H1 (cell line): ENCODE measurements around the gene CAPG.

Experiments
- EZH2 ChIP-seq: fragments of 200-600 bp; sonication (generic); IDR thresholded peaks from 2 replicates; pipeline ENCODE4 v1.7.1; 2012; ENCODE audit warnings: low read depth, mild to moderate bottlenecking, moderate library complexity, low read length, inconsistent platforms; ENCODE audit not compliant: severe bottlenecking
- TF ChIP-seq, protein P1 (sequence below), 3 experiments: IDR thresholded peaks; 1 replicate in 2 of 3; 2 replicates in 1 of 3; pipeline versions ENCODE4 v1.5.1 to v1.6.1; 2011; ENCODE audit warnings: low read length in 3 of 3, mild to moderate bottlenecking in 3 of 3, inconsistent platforms in 2 of 3, low read depth in 1 of 3, moderate library complexity in 1 of 3; ENCODE audit not compliant: insufficient read depth in 1 of 3; ENCODE audit errors: control extremely low read depth in 1 of 3
- TF ChIP-seq, protein P2 (sequence below): IDR thresholded peaks from 2 replicates; pipeline ENCODE4 v1.6.1; 2011; ENCODE audit warnings: low read depth, mild to moderate bottlenecking, low read length; ENCODE audit not compliant: insufficient read depth

DNA sequence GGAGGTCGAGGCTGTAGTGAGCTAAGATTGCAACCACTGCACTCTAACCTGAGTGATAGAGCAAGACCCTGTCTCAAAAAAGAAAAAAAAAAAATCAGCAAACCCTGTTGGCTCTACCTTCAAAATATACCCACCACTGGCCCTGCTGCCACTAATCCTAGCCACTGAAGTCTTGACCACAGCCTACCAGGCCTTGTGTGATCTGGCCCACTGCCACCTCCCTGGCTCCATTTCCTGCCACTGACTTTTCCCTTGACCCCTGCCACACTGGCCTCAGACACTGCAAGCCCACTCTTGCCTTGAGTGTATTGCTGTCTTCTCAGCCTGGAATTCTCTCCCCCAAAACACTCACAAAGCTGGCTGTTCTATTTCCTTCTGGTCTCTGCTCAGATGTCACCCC, 42.1 kb upstream of the CAPG start:
- TF ChIP-seq EZH2: no peak
- TF ChIP-seq, protein P1, sequence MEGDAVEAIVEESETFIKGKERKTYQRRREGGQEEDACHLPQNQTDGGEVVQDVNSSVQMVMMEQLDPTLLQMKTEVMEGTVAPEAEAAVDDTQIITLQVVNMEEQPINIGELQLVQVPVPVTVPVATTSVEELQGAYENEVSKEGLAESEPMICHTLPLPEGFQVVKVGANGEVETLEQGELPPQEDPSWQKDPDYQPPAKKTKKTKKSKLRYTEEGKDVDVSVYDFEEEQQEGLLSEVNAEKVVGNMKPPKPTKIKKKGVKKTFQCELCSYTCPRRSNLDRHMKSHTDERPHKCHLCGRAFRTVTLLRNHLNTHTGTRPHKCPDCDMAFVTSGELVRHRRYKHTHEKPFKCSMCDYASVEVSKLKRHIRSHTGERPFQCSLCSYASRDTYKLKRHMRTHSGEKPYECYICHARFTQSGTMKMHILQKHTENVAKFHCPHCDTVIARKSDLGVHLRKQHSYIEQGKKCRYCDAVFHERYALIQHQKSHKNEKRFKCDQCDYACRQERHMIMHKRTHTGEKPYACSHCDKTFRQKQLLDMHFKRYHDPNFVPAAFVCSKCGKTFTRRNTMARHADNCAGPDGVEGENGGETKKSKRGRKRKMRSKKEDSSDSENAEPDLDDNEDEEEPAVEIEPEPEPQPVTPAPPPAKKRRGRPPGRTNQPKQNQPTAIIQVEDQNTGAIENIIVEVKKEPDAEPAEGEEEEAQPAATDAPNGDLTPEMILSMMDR (IDR thresholded peaks at IDR 0.05; ENCODE audit: control extremely low read depth in 1 of 3, insufficient read depth in 1 of 3, low read depth in 1 of 3, low read length in 3 of 3): no peak
- TF ChIP-seq, protein P2, sequence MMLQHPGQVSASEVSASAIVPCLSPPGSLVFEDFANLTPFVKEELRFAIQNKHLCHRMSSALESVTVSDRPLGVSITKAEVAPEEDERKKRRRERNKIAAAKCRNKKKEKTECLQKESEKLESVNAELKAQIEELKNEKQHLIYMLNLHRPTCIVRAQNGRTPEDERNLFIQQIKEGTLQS: no peak
